ENCODE data around the gene UCP3.

GRCh38 chr11:74044538-74044937, 35.7 kb upstream of the UCP3 start:
- TF ChIP-seq SNAI2 (CRISPR knock-in tag; IDR thresholded peaks at IDR 0.05) (no peak), CSDC2 (CRISPR knock-in tag; IDR thresholded peaks at IDR 0.05) (no peak), CREB5 (CRISPR knock-in tag; IDR thresholded peaks at IDR 0.05; ENCODE audit: low read depth) (no peak), ZFP30 (CRISPR knock-in tag; IDR thresholded peaks at IDR 0.05) (no peak), ZNF8 (CRISPR knock-in tag; IDR thresholded peaks at IDR 0.05) (no peak), RARB (CRISPR knock-in tag; IDR thresholded peaks at IDR 0.05) (no peak), BACH2 (CRISPR knock-in tag; IDR thresholded peaks at IDR 0.05; ENCODE audit: borderline replicate concordance) (no peak), PPARA (CRISPR knock-in tag; IDR thresholded peaks at IDR 0.05; ENCODE audit: borderline replicate concordance) (no peak), ZFP3 (CRISPR knock-in tag; IDR thresholded peaks at IDR 0.05) (no peak), GLIS3 (CRISPR knock-in tag; IDR thresholded peaks at IDR 0.05) (no peak), CSRNP3 (CRISPR knock-in tag; IDR thresholded peaks at IDR 0.05) (no peak)

Data from SK-N-SH treated with all-trans-retinoic acid at 6 μM for 48 hours (cell line).